ENCODE data around the gene PARS2. TPM values are rescaled to one million over a fixed set of nuclear protein-coding genes. Genes with fewer than 3 reads are reported as not detected.

Gene PARS2
- polyA plus RNA-seq, 1 donor (not counting 4 experiments of a cell fraction or from before 2014, with no cell fraction given), result 3.0 TPM

- H3K4me1 ChIP-seq (ENCODE audit: control insufficient read depth, extremely low read depth, insufficient read depth, low read length), result no peaks in the 10 kb centered on the region
- no peak overlapping the region for H3K4me3 ChIP-seq (ENCODE audit: control insufficient read depth in 2 of 3, extremely low read depth in 1 of 3, insufficient read depth in 2 of 3, low read depth in 1 of 3, low read length in 3 of 3)
- no peak overlapping the region for H2AFZ ChIP-seq (ENCODE audit: control insufficient read depth, low read length)
- H3K36me3 ChIP-seq (ENCODE audit: control insufficient read depth in 2 of 2, extremely low read depth in 1 of 2, insufficient read depth in 2 of 2, low read length in 2 of 2), result no peaks in the 10 kb centered on the region
- no peak for TF ChIP-seq CTCF (optimal IDR thresholded peaks at IDR 0.05 in 1 of 3, IDR thresholded peaks at IDR 0.05 in 1 of 3, conservative IDR thresholded peaks at IDR 0.05 in 1 of 3; ENCODE audit: extremely low read depth in 1 of 3, insufficient read depth in 2 of 3, low read length in 3 of 3)
- TF ChIP-seq EZH2 (IDR thresholded peaks at IDR 0.05; ENCODE audit: low read length), result no peak
- no peaks in the 10 kb centered on the region for H3K27me3 ChIP-seq (ENCODE audit: control insufficient read depth, extremely low read depth, insufficient read depth, low read length)
- no peak overlapping the region for H3K4me2 ChIP-seq (ENCODE audit: control insufficient read depth, extremely low read depth, insufficient read depth, low read depth, low read length)
- no peaks in the 10 kb centered on the region for H3K9me1 ChIP-seq (ENCODE audit: control insufficient read depth, extremely low read depth, insufficient read depth, low read length)
- H3K27ac ChIP-seq (ENCODE audit: control insufficient read depth, insufficient read depth, low read length), result no peak overlapping the region
- no peaks in the 10 kb centered on the region for H4K20me1 ChIP-seq (ENCODE audit: control insufficient read depth, extremely low read depth, insufficient read depth, low read length)
- H3K9me3 ChIP-seq (ENCODE audit: control insufficient read depth, low read depth, low read length), result no peaks in the 10 kb centered on the region
- no peak for FAIRE-seq
- no peak overlapping the region for H3K9ac ChIP-seq (ENCODE audit: control insufficient read depth, extremely low read depth, insufficient read depth, low read length)
- H3K79me2 ChIP-seq (ENCODE audit: control insufficient read depth, insufficient read depth, low read length), result no peaks in the 10 kb centered on the region
- dilution Hi-C loops (cut with MboI; ENCODE audit: extremely low pct_ligation_motif_present, low sequenced_read_pairs), result no loop called here
- DNase-seq (ENCODE audit: low read depth, low spot score), result no peak
These were observed 55.9 kb downstream of the PARS2 start for GRCh38 chr1:54708385-54708784.

Other genes starting within 250 kb of the PARS2 start
- gene ACOT11, start 216.3 kb downstream of the PARS2 start, polyA plus RNA-seq, result 3.4 to 4.0 TPM (median 3.9 TPM) in 3 replicates
- 0.07 to 0.10 TPM (median 0.07 TPM) in 3 replicates for gene FAM151A, start 141.0 kb downstream of the PARS2 start, polyA plus RNA-seq
- gene MROH7, start 122.7 kb downstream of the PARS2 start, polyA plus RNA-seq, result 0.05 to 0.12 TPM in 2 of 3 replicates, not detected in the other
- 33.6 to 40.3 TPM (median 37.2 TPM) in 3 replicates for gene TTC4, start 48.7 kb downstream of the PARS2 start, polyA plus RNA-seq
- gene TTC22, start 36.8 kb upstream of the PARS2 start, polyA plus RNA-seq, result 5.1 to 8.0 TPM (median 7.2 TPM) in 3 replicates
- 363 to 515 TPM (median 434 TPM) in 3 replicates for gene DHCR24, start 122.7 kb upstream of the PARS2 start, polyA plus RNA-seq
- 0.49 to 1.1 TPM (median 1.0 TPM) in 3 replicates for gene TMEM61, start 216.1 kb upstream of the PARS2 start, polyA plus RNA-seq
- gene BSND, start 234.4 kb upstream of the PARS2 start, polyA plus RNA-seq, result not detected in 3 replicates